Measurements from ENCODE around the gene SNX17. TPM values are rescaled to one million over a fixed set of nuclear protein-coding genes. Genes with fewer than 3 reads are reported as not detected.
A peak's percentile ranks its signal among the peaks of the same experiment; 100 is the strongest.

The SNX17 gene
- total RNA-seq, 6 experiments from 2014 or later: 140 to 160 (median 150) TPM

DNA sequence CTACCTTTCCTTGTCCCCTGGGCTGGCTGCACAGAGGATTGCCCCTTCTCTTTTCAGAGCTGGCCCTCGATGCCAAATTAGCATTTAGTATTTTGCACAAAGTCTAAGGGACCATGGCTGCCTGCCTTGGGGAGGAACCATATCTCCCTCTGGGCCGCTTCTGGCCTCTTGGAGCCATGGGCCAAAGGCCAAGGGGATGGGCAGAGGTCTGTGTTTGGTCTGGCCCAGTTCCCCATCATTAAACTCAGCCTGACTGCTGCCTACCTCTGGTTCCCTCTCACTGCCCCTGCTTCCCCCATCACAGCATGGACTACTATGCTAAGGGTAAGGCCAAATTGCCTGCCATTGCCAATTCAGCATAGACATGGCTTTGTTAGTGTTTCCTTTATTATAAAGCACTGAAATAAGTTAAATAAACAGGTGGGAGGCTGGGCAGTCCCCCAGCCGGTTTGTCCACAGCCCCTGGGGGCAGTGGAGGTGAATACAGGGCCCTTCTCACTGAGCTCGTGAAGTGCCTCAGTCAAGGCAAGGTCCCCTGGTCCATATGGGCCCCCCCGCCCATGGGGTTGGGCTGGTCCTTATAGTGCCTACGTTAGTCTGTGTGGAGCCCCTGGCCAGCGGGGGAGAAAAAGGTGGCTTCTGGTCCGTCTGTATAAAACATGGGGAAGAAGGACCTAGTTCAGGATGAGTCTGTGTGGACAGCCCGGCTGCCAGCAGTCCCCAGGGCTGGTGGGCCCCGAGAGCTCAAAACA is 6.6 kb downstream of the SNX17 start:
- H3K4me3 Mint-ChIP-seq: no peak overlapping the region
- peaks cover 63% of the 10 kb centered on the region for H3K36me3 Mint-ChIP-seq (ENCODE audit: low read depth)

DNA sequence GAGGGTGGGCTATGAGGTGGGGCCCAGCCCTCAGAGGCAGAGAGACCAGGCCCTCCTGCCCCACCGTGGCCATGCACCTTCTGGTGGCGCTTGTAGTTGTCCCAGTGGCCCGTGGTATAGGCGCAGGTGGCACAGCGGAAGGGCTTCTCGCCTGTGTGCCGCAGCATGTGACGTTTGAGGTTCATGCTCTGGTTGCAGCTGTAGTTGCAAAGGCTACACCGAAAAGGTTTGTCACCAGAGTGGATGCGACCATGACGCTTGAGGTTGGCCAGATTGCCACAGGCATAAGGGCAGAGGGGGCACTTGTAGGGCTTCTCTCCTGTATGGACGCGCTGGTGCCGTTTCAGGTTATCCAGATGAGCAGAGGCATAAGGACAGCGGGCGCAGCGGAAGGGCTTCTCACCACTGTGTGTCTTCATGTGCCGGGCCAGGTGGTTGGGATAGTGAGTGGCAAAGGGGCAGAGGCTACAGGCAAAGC is 7.2 kb downstream of the SNX17 start:
- Mint-ChIP-seq H3K27ac (no peak overlapping the region), H3K4me3 (no peak overlapping the region), H3K9me3 (no peaks in the 10 kb centered on the region), H3K27me3 (ENCODE audit: insufficient read depth) (peaks cover 11% of the 10 kb centered on the region), H3K36me3 (ENCODE audit: low read depth) (peaks cover 62% of the 10 kb centered on the region), H3K4me1 (ENCODE audit: low read depth) (peaks cover 32% of the 10 kb centered on the region)
- DNase-seq: no peak
- no peak for TF ChIP-seq CTCF (IDR thresholded peaks at IDR 0.05)

More for the DNA sequence above, 6.6 kb downstream of the SNX17 start:
- Mint-ChIP-seq H3K9me3 (no peaks in the 10 kb centered on the region), H3K27ac (peak overlapping the region; percentile 58), H3K27me3 (ENCODE audit: insufficient read depth) (peaks cover 11% of the 10 kb centered on the region), H3K4me1 (ENCODE audit: low read depth) (peaks cover 38% of the 10 kb centered on the region)
- TF ChIP-seq CTCF (IDR thresholded peaks at IDR 0.05): no peak
- DNase-seq: no peak

GRCh38 chr2:27378096-27378808 is 7.8 kb downstream of the SNX17 start:
- no peak for DNase-seq
- H3K36me3 Mint-ChIP-seq (ENCODE audit: low read depth): peaks cover 58% of the 10 kb centered on the region
- peaks cover 11% of the 10 kb centered on the region for H3K27me3 Mint-ChIP-seq (ENCODE audit: insufficient read depth)
- no peak overlapping the region for H3K4me3 Mint-ChIP-seq
- no peaks in the 10 kb centered on the region for H3K9me3 Mint-ChIP-seq
- TF ChIP-seq CTCF (IDR thresholded peaks at IDR 0.05): peak; percentile 48; the same call in 1 of the 2 replicates
- no peak overlapping the region for H3K27ac Mint-ChIP-seq
- peaks cover 29% of the 10 kb centered on the region for H3K4me1 Mint-ChIP-seq (ENCODE audit: low read depth)

GRCh38 chr2:27378809-27379290 is 8.4 kb downstream of the SNX17 start:
- H3K27me3 Mint-ChIP-seq (ENCODE audit: insufficient read depth): peaks cover 11% of the 10 kb centered on the region
- H3K27ac Mint-ChIP-seq: peak overlapping the region; percentile 97
- peaks cover 29% of the 10 kb centered on the region for H3K4me1 Mint-ChIP-seq (ENCODE audit: low read depth)
- no peaks in the 10 kb centered on the region for H3K9me3 Mint-ChIP-seq
- DNase-seq: no peak
- H3K36me3 Mint-ChIP-seq (ENCODE audit: low read depth): peaks cover 56% of the 10 kb centered on the region
- peak overlapping the region; percentile 93 for H3K4me3 Mint-ChIP-seq
- TF ChIP-seq CTCF (IDR thresholded peaks at IDR 0.05): no peak

DNA sequence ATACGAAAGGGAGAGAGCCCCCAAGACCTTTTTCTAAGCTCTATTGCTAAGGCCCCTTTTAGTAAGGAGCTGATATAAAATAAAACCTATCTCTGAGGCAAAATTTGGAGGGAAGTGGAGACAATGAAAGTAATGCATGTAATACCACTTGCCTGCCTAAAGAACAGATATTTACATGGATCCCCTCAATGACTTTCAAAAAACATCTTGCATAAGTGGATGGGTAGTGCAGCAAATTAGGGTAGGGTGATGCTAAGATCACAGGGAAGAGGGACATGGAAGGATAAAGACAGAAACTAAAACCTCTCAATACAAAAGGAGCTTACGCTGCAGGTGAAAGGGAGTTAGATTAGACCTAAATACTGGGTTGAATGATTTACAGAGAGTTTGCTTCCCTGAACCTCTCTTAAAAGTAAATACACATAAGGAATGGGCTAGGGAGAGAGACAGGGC is 9.0 kb downstream of the SNX17 start:
- H3K4me1 Mint-ChIP-seq (ENCODE audit: low read depth): peaks cover 29% of the 10 kb centered on the region
- no peak for DNase-seq
- H3K4me3 Mint-ChIP-seq: peak overlapping the region; percentile 93
- H3K27ac Mint-ChIP-seq: peak overlapping the region; percentile 97
- peaks cover 60% of the 10 kb centered on the region for H3K36me3 Mint-ChIP-seq (ENCODE audit: low read depth)
- H3K27me3 Mint-ChIP-seq (ENCODE audit: insufficient read depth): peaks cover 11% of the 10 kb centered on the region
- H3K9me3 Mint-ChIP-seq: no peaks in the 10 kb centered on the region
- no peak for TF ChIP-seq CTCF (IDR thresholded peaks at IDR 0.05)

All from HFFc6 (cell line).